ENCODE results near the gene FAM120C.

FAM120C gene, protein sequence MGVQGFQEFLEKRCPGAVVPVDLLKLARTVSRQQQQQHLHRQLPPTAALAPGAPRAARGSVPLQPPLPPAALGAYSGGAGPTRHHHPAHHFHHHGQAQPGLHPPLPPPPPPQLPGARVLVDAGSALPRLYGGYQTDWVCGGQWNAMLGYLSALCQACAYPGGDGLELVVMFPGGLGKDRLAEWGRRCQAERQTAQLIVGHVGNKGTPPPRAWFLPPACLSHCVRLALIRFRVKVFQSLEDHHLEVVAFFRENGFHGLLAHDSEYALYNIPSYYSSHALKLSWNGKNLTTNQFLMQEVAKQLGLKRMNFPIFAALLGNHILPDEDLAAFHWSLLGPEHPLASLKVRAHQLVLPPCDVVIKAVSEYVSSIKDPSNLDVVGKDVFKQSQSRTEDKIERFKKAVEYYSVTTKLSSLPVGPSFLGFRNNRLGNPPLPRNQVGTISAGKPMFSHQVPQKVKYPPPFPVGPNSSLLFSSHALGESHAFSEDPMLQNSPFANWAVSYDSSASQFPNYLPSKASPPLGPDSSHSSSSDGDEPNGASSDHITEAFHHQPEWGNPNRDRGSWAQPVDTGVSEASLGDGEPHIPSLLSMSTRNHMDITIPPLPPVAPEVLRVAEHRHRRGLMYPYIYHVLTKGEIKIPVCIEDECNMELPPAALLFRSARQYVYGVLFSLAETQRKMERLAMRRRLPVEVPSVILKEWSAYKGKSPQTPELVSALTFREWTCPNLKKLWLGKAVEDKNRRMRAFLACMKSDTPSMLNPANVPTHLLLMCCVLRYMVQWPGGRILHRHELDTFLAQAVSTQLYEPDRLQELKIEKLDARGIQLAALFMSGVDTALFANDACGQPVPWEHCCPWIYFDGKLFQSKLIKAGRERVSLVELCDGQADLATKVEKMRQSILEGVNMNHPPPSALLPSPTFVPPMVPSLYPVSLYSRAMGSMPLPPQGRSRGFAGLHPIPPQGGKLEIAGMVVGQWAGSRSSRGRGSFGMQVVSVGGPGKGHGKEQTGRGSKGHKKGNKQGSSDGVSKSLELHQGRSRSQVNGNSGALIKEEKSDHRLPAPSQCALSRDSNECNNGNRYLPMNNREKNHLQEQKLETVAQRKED

DNA sequence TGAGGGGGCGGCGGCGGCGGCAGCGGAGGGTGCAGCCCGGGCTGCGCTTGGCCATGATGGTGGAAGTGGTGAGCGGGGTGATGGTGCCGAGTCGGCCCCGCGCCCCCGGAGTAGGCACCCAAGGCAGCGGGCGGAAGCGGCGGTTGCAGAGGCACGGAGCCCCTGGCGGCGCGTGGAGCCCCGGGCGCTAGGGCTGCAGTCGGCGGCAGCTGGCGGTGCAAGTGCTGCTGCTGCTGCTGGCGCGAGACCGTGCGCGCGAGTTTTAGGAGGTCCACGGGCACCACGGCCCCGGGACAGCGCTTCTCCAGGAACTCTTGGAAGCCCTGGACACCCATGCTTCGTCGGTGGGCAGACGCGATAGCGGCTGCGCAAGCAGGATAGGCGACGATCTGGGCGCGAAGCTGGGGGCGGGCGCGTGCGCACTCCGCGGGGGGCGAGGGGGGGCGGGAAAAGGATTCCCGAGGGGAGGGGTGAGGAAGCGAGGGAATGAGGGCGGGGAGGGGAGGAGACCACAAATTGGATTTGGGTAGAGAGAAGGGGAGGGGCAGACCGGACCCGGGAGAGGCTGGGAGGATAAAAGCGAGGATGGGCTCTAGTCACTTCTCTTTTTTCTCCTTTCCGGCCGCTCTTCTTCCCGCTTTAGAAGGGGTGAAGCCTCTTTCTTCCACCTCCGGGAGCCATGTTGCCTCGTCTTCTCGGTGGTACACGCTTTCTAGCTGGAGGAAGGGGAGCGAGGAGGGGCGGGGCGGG is at the start of gene FAM120C:
Gene FAM120C, minus strand, starts transcription at position 391 of the 750 bp plus-strand sequence. Its CDS starts 56 bp downstream, at position 335.
- DNase-seq: peak; percentile 71

DNA sequence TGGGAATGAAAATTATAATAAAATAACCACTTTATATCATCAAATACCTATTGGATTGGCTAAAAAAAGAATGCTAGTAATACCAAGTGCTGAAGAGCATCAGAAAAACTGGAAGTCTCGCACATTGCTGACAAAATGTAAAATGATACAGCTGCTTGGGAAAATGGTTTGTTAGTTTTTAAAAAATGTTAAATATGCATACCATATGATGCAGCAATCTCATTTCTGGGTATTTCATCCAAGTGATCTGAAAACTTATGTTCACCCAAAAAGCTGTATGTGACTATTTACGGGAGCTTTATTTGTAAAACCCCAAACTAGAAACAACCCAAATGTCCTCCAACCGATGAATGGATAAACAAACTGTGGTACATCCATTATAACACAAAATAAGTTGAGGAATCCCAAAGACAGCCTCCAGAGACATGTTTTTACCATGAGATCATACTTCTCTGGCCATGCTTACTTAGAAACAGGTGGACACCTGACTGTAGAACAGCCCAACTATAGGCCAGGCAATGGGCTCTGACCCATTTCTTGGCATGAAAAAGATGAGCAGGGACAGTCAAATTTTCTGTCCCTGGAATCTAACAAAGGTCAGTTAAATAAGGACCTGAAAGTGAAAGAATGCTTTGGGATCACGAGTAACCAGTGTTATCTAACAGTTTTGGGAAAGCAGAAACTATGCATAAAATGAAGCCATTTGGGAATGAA is 47.5 kb upstream of the FAM120C start:
- DNase-seq: no peak

DNA sequence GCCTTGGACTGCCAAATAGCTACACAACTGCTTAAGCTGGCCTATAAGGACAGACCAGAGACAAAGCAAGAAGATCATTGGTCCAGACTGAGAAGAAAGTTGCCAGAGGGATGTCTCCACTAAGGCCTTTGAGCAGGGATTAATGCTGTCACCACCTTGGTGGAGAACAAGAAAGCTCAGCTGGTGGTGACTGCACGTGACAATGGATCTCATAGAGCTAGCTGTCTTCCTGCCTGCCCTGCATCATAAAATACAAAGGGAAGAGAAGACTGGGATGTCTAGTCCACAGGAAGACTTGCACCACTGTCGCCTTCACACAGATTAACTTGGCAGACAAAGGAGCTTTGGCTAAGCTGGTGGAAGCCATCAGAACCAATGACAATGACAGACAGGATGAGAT is 40.5 kb upstream of the FAM120C start:
- DNase-seq: no peak

DNA sequence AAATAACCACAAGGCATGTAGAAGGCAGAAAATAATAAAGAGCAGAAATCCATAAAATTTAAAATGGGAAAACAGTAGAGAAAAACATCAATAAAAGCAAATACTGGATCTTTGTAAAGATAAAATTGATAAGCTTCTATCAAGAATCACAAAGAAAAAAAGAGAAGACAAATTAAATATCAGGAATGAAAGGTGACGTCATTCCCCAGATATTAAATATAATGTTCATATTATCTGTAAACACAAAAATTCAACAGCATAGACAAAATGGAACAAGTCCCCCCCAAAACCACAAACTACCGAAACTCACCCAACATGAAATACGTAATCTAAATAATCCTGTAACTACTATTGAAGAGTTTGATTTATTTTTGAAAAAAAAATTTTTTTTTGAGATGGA is 30.5 kb upstream of the FAM120C start:
- no peak for DNase-seq

DNA sequence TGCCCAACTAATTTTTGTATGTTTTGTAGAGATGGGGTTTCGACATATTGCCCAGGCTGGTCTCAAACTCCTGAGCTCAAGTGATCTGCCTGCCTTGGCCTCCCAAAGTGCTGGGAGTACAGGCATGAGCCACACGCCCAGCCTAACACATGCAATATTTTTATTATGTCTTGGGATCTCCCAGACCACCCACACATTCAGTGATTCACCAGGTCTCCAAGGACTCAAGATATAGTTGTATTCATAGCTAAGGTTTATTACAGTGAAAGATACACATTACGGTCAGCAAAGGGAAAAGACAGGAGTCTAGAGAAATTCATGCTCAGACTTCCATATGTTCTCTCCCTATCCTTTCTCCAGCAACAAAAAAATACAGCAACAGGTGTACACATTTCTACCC is 25.5 kb upstream of the FAM120C start:
- no peak for DNase-seq

DNA sequence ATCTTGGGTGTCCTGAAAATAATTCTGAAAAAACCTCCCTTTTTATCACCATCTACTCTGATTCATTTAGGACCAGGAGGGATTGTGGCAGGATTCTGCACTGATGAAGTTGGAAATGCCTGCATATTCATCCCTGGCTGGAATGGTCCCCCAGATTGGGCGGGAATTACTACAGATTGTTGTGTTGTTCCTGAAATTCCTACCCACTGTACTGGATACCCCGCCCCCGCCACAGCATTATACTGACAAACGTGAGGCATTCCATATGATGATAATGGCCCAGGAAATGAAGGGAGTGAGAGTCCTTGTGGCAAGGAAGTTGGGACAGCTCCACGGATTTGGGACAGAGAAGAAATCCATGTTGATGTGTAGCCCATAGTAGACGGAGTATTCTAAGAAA is 15.2 kb upstream of the FAM120C start:
- DNase-seq: no peak

DNA sequence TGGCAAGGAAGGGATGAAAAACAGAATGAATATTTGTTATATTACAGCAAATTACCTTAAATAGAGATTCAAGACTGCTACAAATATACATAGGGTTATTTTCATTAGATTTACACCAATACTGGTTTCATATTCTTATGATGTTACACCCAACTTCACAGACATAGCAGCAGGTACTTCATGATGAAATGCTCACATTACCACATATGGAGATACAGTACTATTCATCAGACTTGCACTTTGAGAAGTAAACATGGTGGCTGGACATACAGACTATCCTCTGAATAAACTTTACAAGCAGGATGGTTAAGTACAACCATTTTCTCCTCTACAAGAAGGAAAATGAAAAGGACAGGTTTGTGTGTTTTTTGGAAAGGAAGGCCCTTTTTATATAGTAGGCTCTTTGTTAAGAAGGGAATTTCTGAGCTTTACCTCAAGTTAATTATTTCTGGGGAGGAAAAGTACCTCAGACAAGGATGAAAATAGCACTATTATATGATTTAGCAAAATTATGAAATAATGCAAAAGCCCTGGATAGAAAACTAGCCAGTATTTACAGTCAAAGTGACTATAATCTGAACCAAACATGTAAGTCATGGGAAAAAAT is 12.0 kb upstream of the FAM120C start:
- DNase-seq: no peak

DNA sequence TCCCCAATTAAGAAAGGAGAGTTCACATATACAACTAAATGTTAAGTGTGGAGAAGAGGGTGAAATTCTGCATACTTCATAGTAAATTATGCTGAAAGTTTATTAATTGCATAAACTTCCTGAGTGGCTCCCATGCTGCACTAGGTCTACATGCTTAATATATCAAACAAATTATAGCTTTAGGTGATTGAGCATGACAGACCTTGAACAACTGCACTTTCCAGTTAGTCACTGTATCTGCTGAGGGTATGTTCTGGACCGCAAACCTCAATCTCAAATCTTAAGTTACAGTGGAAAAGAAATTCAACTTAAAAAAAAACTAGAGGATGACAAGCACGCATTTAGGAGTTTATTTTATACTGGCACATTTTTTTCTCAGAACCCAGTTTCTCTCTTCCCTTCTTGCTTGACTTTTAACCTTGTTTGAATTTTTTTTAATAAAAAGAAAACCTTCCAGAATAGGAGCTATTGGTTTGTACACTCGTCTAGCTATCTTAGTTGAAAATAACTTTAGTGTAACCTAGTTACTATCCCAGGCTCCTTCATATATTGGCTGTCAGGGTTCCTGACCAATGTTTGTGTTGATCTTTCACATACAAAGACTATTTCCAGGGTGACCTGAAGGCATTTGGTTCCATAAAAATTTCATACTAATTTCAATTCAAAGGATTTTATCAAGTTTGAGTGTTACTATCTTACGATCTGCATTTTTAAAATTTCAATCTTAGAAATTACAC is 10.2 kb upstream of the FAM120C start:
- DNase-seq: no peak

DNA sequence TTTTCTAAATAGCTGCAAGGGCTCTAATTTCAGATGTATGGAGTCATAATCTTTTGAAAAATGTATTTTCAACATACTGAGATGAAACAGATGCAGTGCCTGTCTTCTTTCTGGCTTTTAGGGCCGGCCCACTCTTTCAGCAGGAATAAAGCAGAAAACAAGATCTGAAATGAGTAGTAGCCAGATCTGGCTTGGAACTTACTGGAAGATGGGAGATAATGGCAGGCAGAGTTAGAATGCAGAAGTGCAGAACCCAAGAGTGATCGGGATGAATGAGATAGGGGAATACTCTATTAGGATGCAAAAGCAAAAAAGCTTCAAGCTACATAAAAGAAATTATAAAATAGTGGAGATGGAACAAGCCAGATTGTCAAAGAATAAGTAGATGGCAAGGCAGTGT is 1.4 kb upstream of the FAM120C start:
- DNase-seq: no peak

DNA sequence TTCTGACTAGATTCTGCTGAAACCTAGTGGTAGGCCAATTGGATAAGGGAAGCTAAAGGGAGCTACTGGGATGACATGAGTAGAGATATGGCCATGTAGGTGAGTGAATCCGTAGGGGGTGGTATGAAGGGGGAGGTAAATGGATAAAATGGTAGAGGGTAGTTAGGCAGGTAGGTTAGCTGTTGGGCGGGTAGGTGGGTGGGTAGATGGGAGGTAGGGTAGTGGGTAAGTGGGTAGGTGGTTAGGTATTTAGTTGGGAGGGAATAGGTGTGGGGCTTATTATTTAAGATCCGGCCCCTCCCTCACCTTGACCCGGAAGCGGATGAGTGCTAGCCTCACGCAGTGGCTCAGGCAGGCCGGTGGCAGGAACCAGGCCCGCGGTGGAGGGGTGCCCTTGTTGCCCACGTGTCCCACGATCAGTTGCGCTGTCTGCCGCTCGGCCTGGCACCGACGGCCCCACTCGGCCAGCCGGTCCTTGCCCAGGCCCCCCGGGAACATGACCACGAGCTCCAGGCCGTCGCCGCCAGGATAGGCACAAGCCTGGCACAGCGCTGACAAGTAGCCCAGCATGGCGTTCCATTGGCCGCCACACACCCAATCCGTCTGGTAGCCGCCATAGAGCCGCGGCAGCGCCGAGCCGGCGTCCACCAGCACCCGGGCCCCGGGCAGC is 725 bp downstream of the FAM120C start:
- peak; percentile 72 for DNase-seq

DNA sequence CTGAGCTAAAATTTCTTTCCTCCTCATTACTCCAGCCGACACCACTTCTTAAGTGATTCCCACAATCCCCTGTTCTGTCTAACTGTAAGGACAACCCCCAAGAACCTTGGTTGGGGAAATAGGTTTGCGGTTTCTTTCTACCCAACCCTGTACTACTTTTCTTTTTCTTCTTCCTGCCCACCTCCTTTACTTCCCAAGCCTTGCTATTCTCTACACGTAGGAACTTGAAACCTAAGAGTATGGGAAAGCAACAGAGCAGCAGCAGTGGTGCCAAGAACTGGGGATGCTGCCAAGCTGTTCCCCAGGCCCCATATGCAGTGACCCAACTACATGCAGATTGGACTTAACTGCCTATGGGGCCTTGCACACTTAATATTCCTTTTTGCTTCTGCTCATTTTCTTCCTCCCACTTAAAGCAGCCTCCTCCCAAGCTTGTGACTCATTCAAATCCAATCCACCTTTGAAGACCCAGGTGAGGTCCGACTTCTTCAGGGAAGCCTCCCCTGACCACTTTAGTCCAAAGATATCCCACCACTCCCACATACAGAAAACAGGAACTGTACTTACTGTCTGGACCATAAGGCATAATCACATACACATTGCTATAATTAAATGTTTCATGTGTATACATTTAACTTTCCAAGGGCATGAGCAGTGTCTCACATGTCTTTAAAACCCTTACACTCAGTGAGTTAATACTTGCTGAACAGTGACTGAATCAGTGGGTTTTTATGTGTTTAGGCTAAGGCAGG is 1.7 kb downstream of the FAM120C start:
- no peak for DNase-seq

DNA sequence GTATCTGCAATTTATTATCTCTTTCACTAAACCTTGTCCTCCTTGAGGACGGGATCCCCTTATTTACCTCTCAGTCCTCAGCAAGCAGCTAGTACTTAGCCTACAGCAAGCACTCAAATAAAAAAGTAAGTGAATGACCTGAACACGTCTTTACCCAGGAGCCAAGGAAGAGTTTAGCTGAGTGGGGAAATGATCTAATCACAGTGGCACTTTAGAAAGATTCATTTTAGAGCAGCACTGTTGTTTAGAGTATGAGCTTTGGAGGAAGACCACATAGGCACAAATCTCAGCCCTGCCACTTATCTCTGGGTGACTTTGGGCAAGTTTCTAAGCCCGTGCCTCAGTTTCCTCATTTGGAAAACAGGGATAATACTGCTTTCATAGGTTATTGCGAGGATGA is 2.7 kb downstream of the FAM120C start:
- no peak for DNase-seq

DNA sequence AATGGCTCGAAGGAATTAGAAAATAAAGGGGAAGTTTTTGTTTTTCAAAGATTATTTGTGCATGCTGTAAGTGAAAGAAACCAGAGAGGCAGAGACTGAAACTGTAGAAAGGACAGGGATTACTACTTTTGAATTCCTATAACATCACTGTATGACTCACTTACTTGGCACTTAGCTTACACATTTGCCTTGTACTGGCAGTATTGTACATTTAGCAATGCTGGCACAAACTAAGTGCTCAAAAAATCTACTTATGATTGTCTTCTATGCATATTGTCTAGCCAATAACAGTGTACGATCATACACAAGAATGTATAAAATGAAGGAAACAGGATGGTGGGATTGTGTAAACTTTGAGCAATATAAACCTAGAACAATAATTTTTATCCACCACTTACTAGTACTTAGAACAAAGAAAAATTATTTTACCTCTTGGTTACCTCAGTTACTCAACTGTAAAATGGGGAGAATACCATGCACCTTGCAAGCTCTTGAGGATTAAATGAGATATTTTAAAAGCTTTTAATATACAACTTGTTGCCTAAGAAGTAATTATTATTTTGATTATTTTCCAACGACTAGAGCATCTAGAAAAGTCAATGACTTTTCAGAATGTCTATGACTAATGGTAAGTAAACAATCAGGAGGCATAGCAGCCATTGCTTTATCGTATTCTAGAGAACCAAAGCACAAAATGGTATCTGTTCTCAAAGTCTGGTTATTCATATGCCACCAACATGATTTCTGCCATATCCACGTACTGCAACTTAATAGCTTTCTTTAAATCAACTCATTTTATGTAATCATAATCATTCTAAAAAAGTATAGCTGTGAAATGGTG is 4.7 kb downstream of the FAM120C start:
- DNase-seq: no peak

DNA sequence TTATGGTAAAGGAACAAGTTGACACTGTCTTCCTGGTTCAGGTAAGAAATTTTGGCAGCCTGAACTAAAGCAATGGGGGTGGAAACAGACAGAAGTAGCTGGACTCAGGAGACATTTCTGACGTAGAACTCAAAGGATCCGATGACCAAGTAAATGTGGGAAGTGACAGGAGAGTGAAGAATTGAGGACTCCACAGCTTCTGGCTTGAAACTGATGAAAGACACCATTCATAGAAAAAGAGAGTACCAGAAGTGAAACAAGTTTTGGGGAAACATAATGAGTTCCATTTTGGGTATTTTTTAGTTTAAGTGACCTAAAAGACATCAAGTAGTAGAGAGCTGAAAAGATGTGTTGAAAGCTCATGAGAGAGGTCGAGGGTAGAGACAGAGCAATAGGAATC is 5.7 kb downstream of the FAM120C start:
- DNase-seq: no peak

DNA sequence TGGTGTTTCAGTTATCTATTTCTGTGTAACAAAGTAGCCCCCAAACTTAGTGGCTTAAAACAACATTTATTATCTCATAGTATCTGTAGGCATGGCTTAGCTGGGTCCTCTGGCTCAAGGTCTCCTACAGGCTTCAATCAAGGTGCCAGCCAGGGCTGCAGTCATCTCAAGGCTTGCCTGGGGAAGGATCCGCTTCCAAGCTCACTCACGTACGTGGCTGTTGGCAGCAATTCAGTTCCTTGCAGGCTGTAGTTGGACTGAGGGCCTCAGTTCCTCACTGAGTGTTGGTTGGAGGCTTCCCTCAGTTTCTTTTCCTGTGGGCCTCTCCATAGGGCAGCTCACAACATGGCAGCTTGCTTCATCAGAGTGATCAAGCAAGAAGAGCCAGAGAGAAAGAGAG is 9.3 kb downstream of the FAM120C start:
- no peak for DNase-seq

DNA sequence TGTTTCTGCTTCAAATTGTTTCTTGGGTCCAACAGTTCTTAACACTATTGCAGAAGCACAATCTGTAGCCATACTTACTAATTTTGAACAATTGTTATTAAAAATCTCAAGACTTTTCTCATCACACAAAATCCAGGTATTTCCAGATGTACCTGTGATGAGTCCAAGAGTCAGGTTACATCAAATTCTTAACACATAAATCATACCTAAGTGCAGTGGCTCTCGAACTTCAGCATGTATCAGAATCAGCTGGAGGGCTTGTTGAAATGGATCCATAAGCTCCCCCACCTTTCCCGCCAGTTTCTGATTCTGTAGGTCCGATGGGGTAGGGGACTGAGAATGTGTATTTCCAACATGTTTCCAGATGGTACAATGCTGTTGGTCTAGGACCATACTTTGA is 10.6 kb downstream of the FAM120C start:
- no peak for DNase-seq

DNA sequence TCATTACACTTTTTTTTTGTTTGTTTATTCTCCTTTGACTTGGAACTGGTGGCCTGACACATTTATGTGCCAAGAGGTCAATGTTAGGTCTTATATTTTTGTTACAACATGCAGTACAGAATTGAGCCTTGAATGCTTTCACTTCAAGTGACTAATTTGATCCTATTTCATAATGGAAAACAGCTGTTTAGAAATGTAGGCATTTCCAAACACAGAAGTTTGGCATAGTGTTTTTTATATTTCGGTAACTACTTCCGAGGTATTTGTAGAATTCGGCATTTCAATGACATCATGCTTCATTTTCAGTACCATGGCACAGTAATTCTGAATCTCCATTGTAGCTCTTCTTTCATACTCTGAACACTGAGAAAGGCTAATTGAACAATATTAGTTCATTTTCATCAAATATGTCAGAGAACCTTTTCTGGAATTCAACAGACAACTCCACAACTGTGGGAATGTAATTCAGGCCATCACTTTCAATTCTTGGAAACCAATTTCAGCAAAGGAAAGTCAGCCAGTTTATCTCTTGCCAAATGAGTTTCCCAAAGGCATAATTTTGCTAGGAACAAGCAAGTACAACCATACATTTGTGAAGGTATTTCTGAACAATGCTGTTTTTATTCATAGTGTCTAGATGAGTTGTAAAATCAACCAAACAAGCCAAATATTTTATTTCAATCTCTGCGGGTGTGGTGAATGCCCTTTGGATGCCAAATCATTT is 11.4 kb downstream of the FAM120C start:
- DNase-seq: no peak

DNA sequence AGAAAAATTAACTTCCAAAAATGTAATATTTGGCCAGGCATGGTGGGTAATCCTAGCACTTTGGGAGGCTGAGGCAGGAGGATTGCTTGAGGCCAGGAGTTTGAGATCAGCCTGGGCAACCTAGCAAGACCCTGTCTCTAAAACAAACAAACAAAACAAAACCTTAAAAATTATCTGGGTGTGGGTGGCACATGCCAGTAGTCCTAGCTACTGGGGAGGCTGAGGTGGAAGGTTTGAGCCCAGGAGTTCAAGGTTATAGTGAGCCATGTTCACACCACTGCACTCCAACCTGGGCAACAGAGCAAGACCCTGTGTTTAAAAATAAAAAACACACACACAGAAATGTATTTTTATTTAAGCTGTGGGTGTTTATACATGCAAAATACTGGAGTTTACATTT is 12.0 kb downstream of the FAM120C start:
- no peak for DNase-seq

All from activated naive CD4-positive, alpha-beta T cell treated with anti-CD3 and anti-CD28 coated beads, Interleukin-2, amount 50 U/mL, for 16 hours (primary cell).